Measurements from ENCODE around the gene CEP57L1. TPM values are rescaled to one million over a fixed set of nuclear protein-coding genes. Genes with fewer than 3 reads are reported as not detected.
A peak's percentile ranks its signal among the peaks of the same experiment; 100 is the strongest.

Gene CEP57L1
- total RNA-seq, 1 donor from 2014 or later = 17.5 TPM

GRCh38 chr6:109092074-109092473 is 3.2 kb upstream of the CEP57L1 start:
- peak overlapping the region; percentile 84 for H3K4me3 ChIP-seq (ENCODE audit: insufficient read depth, low read depth, low read length)
- peaks cover 10% of the 10 kb centered on the region for H3K4me1 Mint-ChIP-seq (ENCODE audit: low read depth, unreplicated experiment)
- H3K27ac ChIP-seq (ENCODE audit: low read depth, low read length) = no peak overlapping the region
- no peak overlapping the region for H2AFZ ChIP-seq (ENCODE audit: low read depth, low read length)
- peaks cover 29% of the 10 kb centered on the region for H4K20me1 ChIP-seq (ENCODE audit: insufficient read depth, low read length)
- peak overlapping the region; percentile 83 for H3K4me2 ChIP-seq (ENCODE audit: low read length)
- TF ChIP-seq EZH2 (IDR thresholded peaks at IDR 0.05; ENCODE audit: insufficient read depth, low read length) = no peak
- TF ChIP-seq CTCF (IDR thresholded peaks at IDR 0.05; ENCODE audit: insufficient read depth, low read depth, low read length) = no peak
- peak overlapping the region; percentile 94 for H3K9ac ChIP-seq (ENCODE audit: low read length)
- no peaks in the 10 kb centered on the region for H3K27me3 Mint-ChIP-seq (ENCODE audit: low read depth, unreplicated experiment)
- no peaks in the 10 kb centered on the region for H3K27me3 ChIP-seq (ENCODE audit: insufficient read depth, low read length)
- no peaks in the 10 kb centered on the region for H3K9me3 ChIP-seq (ENCODE audit: insufficient read depth, low read depth, low read length)
- DNase-seq (ENCODE audit: low read depth) (no peak), FAIRE-seq (no peak)
- peaks cover 2% of the 10 kb centered on the region for H3K4me1 ChIP-seq (ENCODE audit: insufficient read depth, low read length)
- peaks cover 1% of the 10 kb centered on the region for H3K36me3 Mint-ChIP-seq (ENCODE audit: low read depth, unreplicated experiment)
- no peak overlapping the region for H3K27ac Mint-ChIP-seq (ENCODE audit: unreplicated experiment)
- peak overlapping the region; percentile 90 for H3K4me3 Mint-ChIP-seq (ENCODE audit: unreplicated experiment)
- peaks cover 56% of the 10 kb centered on the region for H3K79me2 ChIP-seq (ENCODE audit: insufficient read depth, low read length)
- H3K9me3 Mint-ChIP-seq (ENCODE audit: unreplicated experiment) = no peaks in the 10 kb centered on the region
- H3K36me3 ChIP-seq (ENCODE audit: insufficient read depth, low read length) = no peaks in the 10 kb centered on the region

- Histone ChIP-seq H3K36me3 (ENCODE audit: insufficient read depth, low read length) (no peaks in the 10 kb centered on the region), H3K79me2 (ENCODE audit: insufficient read depth, low read length) (peaks cover 64% of the 10 kb centered on the region), H3K4me3 (ENCODE audit: insufficient read depth, low read depth, low read length) (peak overlapping the region; percentile 84), H3K27me3 (ENCODE audit: insufficient read depth, low read length) (no peaks in the 10 kb centered on the region), H4K20me1 (ENCODE audit: insufficient read depth, low read length) (peaks cover 29% of the 10 kb centered on the region), H3K9ac (ENCODE audit: low read length) (peak overlapping the region; percentile 94), H3K9me3 (ENCODE audit: insufficient read depth, low read depth, low read length) (no peaks in the 10 kb centered on the region), H2AFZ (ENCODE audit: low read depth, low read length) (peak overlapping the region; percentile 48), H3K4me2 (ENCODE audit: low read length) (peak overlapping the region; percentile 83), H3K4me1 (ENCODE audit: insufficient read depth, low read length) (peaks cover 2% of the 10 kb centered on the region), H3K27ac (ENCODE audit: low read depth, low read length) (peak overlapping the region; percentile 96)
- H3K27me3 Mint-ChIP-seq (ENCODE audit: low read depth, unreplicated experiment) = no peaks in the 10 kb centered on the region
- FAIRE-seq (no peak), DNase-seq (ENCODE audit: low read depth) (peak; percentile 3)
- peak overlapping the region; percentile 90 for H3K4me3 Mint-ChIP-seq (ENCODE audit: unreplicated experiment)
- H3K27ac Mint-ChIP-seq (ENCODE audit: unreplicated experiment) = peak overlapping the region; percentile 14
- no peak for TF ChIP-seq EZH2 (IDR thresholded peaks at IDR 0.05; ENCODE audit: insufficient read depth, low read length)
- no peak for TF ChIP-seq CTCF (IDR thresholded peaks at IDR 0.05; ENCODE audit: insufficient read depth, low read depth, low read length)
- peaks cover 3% of the 10 kb centered on the region for H3K36me3 Mint-ChIP-seq (ENCODE audit: low read depth, unreplicated experiment)
- H3K4me1 Mint-ChIP-seq (ENCODE audit: low read depth, unreplicated experiment) = peaks cover 10% of the 10 kb centered on the region
- H3K9me3 Mint-ChIP-seq (ENCODE audit: unreplicated experiment) = no peaks in the 10 kb centered on the region
Measured at GRCh38 chr6:109093732-109094415, 1.4 kb upstream of the CEP57L1 start.

- FAIRE-seq (no peak), DNase-seq (ENCODE audit: low read depth) (peak; percentile 93)
- peak within 1 kb of the TSS; percentile 84 for H3K4me3 ChIP-seq (ENCODE audit: insufficient read depth, low read depth, low read length)
- no peaks in the 10 kb centered on the region for H3K9me3 ChIP-seq (ENCODE audit: insufficient read depth, low read depth, low read length)
- peaks cover 2% of the 10 kb centered on the region for H3K4me1 ChIP-seq (ENCODE audit: insufficient read depth, low read length)
- H3K27ac Mint-ChIP-seq (ENCODE audit: unreplicated experiment) = peak within 1 kb of the TSS; percentile 90
- H3K27me3 ChIP-seq (ENCODE audit: insufficient read depth, low read length) = no peaks in the 10 kb centered on the region
- H3K36me3 ChIP-seq (ENCODE audit: insufficient read depth, low read length) = no peaks in the 10 kb centered on the region
- peak within 1 kb of the TSS; percentile 83 for H3K4me2 ChIP-seq (ENCODE audit: low read length)
- peak within 1 kb of the TSS; percentile 96 for H3K4me3 Mint-ChIP-seq (ENCODE audit: unreplicated experiment)
- peaks cover 27% of the 10 kb centered on the region for H4K20me1 ChIP-seq (ENCODE audit: insufficient read depth, low read length)
- H3K4me1 Mint-ChIP-seq (ENCODE audit: low read depth, unreplicated experiment) = peaks cover 10% of the 10 kb centered on the region
- H3K9me3 Mint-ChIP-seq (ENCODE audit: unreplicated experiment) = no peaks in the 10 kb centered on the region
- peak within 1 kb of the TSS; percentile 82 for H2AFZ ChIP-seq (ENCODE audit: low read depth, low read length)
- peak within 1 kb of the TSS; percentile 94 for H3K9ac ChIP-seq (ENCODE audit: low read length)
- H3K27ac ChIP-seq (ENCODE audit: low read depth, low read length) = peak within 1 kb of the TSS; percentile 96
- H3K79me2 ChIP-seq (ENCODE audit: insufficient read depth, low read length) = peaks cover 63% of the 10 kb centered on the region
- no peak for TF ChIP-seq EZH2 (IDR thresholded peaks at IDR 0.05; ENCODE audit: insufficient read depth, low read length)
- no peak for TF ChIP-seq CTCF (IDR thresholded peaks at IDR 0.05; ENCODE audit: insufficient read depth, low read depth, low read length)
- H3K27me3 Mint-ChIP-seq (ENCODE audit: low read depth, unreplicated experiment) = no peaks in the 10 kb centered on the region
- H3K36me3 Mint-ChIP-seq (ENCODE audit: low read depth, unreplicated experiment) = peaks cover 3% of the 10 kb centered on the region
Measured at GRCh38 chr6:109094416-109095035, 781 bp upstream of the CEP57L1 start, which contains the start of gene SESN1. Gene SESN1, minus strand, starts transcription at chr6:109094846. Its CDS starts 773 bp downstream, at chr6:109094073.
